Colonic mucosa (tissue), 4 donors: ENCODE data around the gene RAP1GAP2. TPM values are rescaled to one million over a fixed set of nuclear protein-coding genes. Genes with fewer than 3 reads are reported as not detected.
"Not testable (repeated sequence)": the region's sequence is repeated elsewhere in the genome, so short reads cannot be mapped to it uniquely, and the experiment has no call there.

Experiments
- DNase-seq: peaks from one replicate; pipeline ENCODE4 v3.0.0-alpha.2; 2020
- H3K27ac ChIP-seq: fragments of 200-600 bp; one replicate; pipeline ENCODE4 v1.8.0; 2021
- H3K27me3 ChIP-seq: fragments of 200-600 bp; one replicate; pipeline ENCODE4 v1.8.0; 2021
- H3K36me3 ChIP-seq: fragments of 200-600 bp; one replicate; pipeline ENCODE4 v1.8.0; 2021
- H3K4me1 ChIP-seq: fragments of 200-600 bp; one replicate; pipeline ENCODE4 v1.8.0; 2021; ENCODE audit warnings: mild to moderate bottlenecking
- H3K4me3 ChIP-seq: fragments of 200-600 bp; one replicate; pipeline ENCODE4 v1.8.0; 2021
- H3K9ac ChIP-seq, 2 donors: one replicate each; pipeline ENCODE4 v1.7.0; 2013; ENCODE audit warnings: control low read depth in 2 of 2, low read depth in 2 of 2, low read length in 2 of 2
- H3K9me3 ChIP-seq: fragments of 200-600 bp; one replicate; pipeline ENCODE4 v1.8.0; 2021
- CTCF ChIP-seq: fragments of 200-600 bp; IDR thresholded peaks from one replicate; pipeline ENCODE4 v1.8.0; 2022; ENCODE audit warnings: antibody characterized with exemption, mild to moderate bottlenecking
- intact Hi-C: fragments of 100-400 bp; cut with DNase I; formaldehyde crosslinking; loops from one replicate; pipeline ENCODE4 v1.14.1; 2022
- total RNA-seq, 2 donors: library from RNA; stranded (reverse); fragmentation: NEBNext Ultra II Directional in 1 of 2; extraction: Animal tissue kit (Norgen Biotek cat#: 25700) in 1 of 2; gene quantifications; one replicate each; pipeline ENCODE4 v1.2.1, GENCODE V29; 2021
- donor health status: healthy.
- donor health status: DM: no; HTN: no; CAD: no.
- donor health status: DM: no; HTN: no; CAD: no.

Gene RAP1GAP2
- total RNA-seq, 2 donors from 2014 or later, result 45.2 to 45.4 TPM

GRCh38 chr17:2994441-2994840, 198.2 kb downstream of the RAP1GAP2 start:
- no peak for DNase-seq
- Histone ChIP-seq H3K27me3 (no peaks in the 10 kb centered on the region), H3K27ac (no peak overlapping the region), H3K36me3 (no peaks in the 10 kb centered on the region), H3K9ac (no peak overlapping the region), H3K4me3 (no peak overlapping the region), H3K9me3 (no peaks in the 10 kb centered on the region), H3K4me1 (no peaks in the 10 kb centered on the region)
- no peak for TF ChIP-seq CTCF
- intact Hi-C loops, result no loop called here

GRCh38 chr17:2995377-2995776, 199.1 kb downstream of the RAP1GAP2 start:
- no peak overlapping the region for H3K9ac ChIP-seq
- intact Hi-C loops, result no loop called here
- H3K4me3 ChIP-seq, result no peak overlapping the region
- no peaks in the 10 kb centered on the region for H3K36me3 ChIP-seq
- no peak overlapping the region for H3K27ac ChIP-seq
- no peaks in the 10 kb centered on the region for H3K4me1 ChIP-seq
- no peaks in the 10 kb centered on the region for H3K27me3 ChIP-seq
- no peak for DNase-seq
- no peaks in the 10 kb centered on the region for H3K9me3 ChIP-seq
- TF ChIP-seq CTCF, result no peak

- no peaks in the 10 kb centered on the region for H3K36me3 ChIP-seq
- intact Hi-C loops, result no loop called here
Measured at GRCh38 chr17:2995886-2996809, 199.9 kb downstream of the RAP1GAP2 start.

GRCh38 chr17:2996810-2997670, 200.8 kb downstream of the RAP1GAP2 start:
- no peak for DNase-seq
- H3K27ac ChIP-seq, result no peak overlapping the region

More at GRCh38 chr17:2995886-2996809, 199.9 kb downstream of the RAP1GAP2 start:
- H3K4me3 ChIP-seq, result no peak overlapping the region
- no peak for TF ChIP-seq CTCF
- H3K9ac ChIP-seq, result no peak overlapping the region
- H3K27ac ChIP-seq, result no peak overlapping the region
- no peaks in the 10 kb centered on the region for H3K4me1 ChIP-seq
- H3K9me3 ChIP-seq, result no peaks in the 10 kb centered on the region
- H3K27me3 ChIP-seq, result no peaks in the 10 kb centered on the region
- DNase-seq, result no peak

GRCh38 chr17:2998469-2998901, 202.2 kb downstream of the RAP1GAP2 start:
- H3K4me1 ChIP-seq, H3K27ac ChIP-seq, H3K27me3 ChIP-seq, H3K9me3 ChIP-seq, H3K4me3 ChIP-seq, DNase-seq, H3K36me3 ChIP-seq, intact Hi-C loops, H3K9ac ChIP-seq: not testable (repeated sequence)

More at GRCh38 chr17:2996810-2997670, 200.8 kb downstream of the RAP1GAP2 start:
- intact Hi-C loops, result no loop called here
- Histone ChIP-seq H3K4me1 (no peaks in the 10 kb centered on the region), H3K4me3 (no peak overlapping the region), H3K27me3 (no peaks in the 10 kb centered on the region), H3K36me3 (no peaks in the 10 kb centered on the region), H3K9ac (no peak overlapping the region), H3K9me3 (no peaks in the 10 kb centered on the region)
- no peak for TF ChIP-seq CTCF
